H9 (cell line): Measurements from ENCODE around the gene PP2D1. TPM values are rescaled to one million over a fixed set of nuclear protein-coding genes. Genes with fewer than 3 reads are reported as not detected.

ENCODE experiments used
- DNase-seq: peaks from one replicate; pipeline ENCODE4 v3.0.0-alpha.2; 2017
- H2AFZ ChIP-seq: one replicate; pipeline ENCODE4 v1.6.1; 2013; ENCODE audit warnings: mild to moderate bottlenecking, low read length, control low read depth, moderate library complexity
- H2AK5ac ChIP-seq: 2 replicates; pipeline ENCODE4 v1.6.1; 2013; ENCODE audit warnings: low read length, control low read depth, mixed read lengths; ENCODE audit not compliant: insufficient read length
- H2BK120ac ChIP-seq: one replicate; pipeline ENCODE4 v1.6.1; 2013; ENCODE audit warnings: low read depth, mild to moderate bottlenecking, low read length, control low read depth, inconsistent platforms; ENCODE audit not compliant: poor library complexity, severe bottlenecking
- H2BK12ac ChIP-seq: 2 replicates; pipeline ENCODE4 v1.6.1; 2013; ENCODE audit warnings: low read length, control low read depth, mixed read lengths, low read depth; ENCODE audit not compliant: insufficient read length
- H2BK15ac ChIP-seq: 2 replicates; pipeline ENCODE4 v1.6.1; 2013; ENCODE audit warnings: low read depth, low read length, control low read depth
- H2BK20ac ChIP-seq: one replicate; pipeline ENCODE4 v1.6.1; 2013; ENCODE audit warnings: low read depth, mild to moderate bottlenecking, low read length, control low read depth, inconsistent platforms; ENCODE audit not compliant: poor library complexity, severe bottlenecking
- H2BK5ac ChIP-seq: 2 replicates; pipeline ENCODE4 v1.6.1; 2013; ENCODE audit warnings: low read length, control low read depth, mixed read lengths; ENCODE audit not compliant: insufficient read length
- H3K14ac ChIP-seq: 2 replicates; pipeline ENCODE4 v1.6.1; 2013; ENCODE audit warnings: low read length, control low read depth; ENCODE audit not compliant: insufficient read depth
- H3K18ac ChIP-seq: 2 replicates; pipeline ENCODE4 v1.6.1; 2013; ENCODE audit warnings: low read depth, mild to moderate bottlenecking, mixed read lengths, low read length, control low read depth; ENCODE audit not compliant: insufficient read length
- H3K23ac ChIP-seq: 2 replicates; pipeline ENCODE4 v1.6.1; 2013; ENCODE audit warnings: low read length, control low read depth, mixed read lengths, low read depth; ENCODE audit not compliant: insufficient read length
- H3K23me2 ChIP-seq: 2 replicates; pipeline ENCODE4 v1.6.1; 2013; ENCODE audit warnings: low read depth, mild to moderate bottlenecking, mixed read lengths, low read length, control low read depth; ENCODE audit not compliant: insufficient read length, poor library complexity, severe bottlenecking
- H3K27ac ChIP-seq: 2 replicates; pipeline ENCODE4 v1.5.1; 2013; ENCODE audit warnings: low read length, control low read depth, mixed read lengths, low read depth; ENCODE audit not compliant: insufficient read length
- H3K27me3 ChIP-seq: 2 replicates; pipeline ENCODE4 v1.6.1; 2013; ENCODE audit warnings: low read length, control low read depth, inconsistent platforms; ENCODE audit not compliant: insufficient read depth
- H3K4ac ChIP-seq: 2 replicates; pipeline ENCODE4 v1.6.1; 2013; ENCODE audit warnings: low read depth, mild to moderate bottlenecking, control low read depth, inconsistent platforms, low read length, moderate library complexity
- H3K4me1 ChIP-seq: 2 replicates; pipeline ENCODE4 v1.6.1; 2013; ENCODE audit warnings: low read length, control low read depth, inconsistent platforms; ENCODE audit not compliant: insufficient read depth
- H3K4me2 ChIP-seq: 2 replicates; pipeline ENCODE4 v1.6.1; 2013; ENCODE audit warnings: low read length, control low read depth, mixed read lengths; ENCODE audit not compliant: insufficient read length, insufficient read depth
- H3K56ac ChIP-seq: 2 replicates; pipeline ENCODE4 v1.6.1; 2013; ENCODE audit warnings: low read depth, mild to moderate bottlenecking, mixed read lengths, low read length, control low read depth; ENCODE audit not compliant: insufficient read length
- H3K79me1 ChIP-seq: 2 replicates; pipeline ENCODE4 v1.6.1; 2013; ENCODE audit warnings: low read depth, mild to moderate bottlenecking, moderate library complexity, low read length, control low read depth, inconsistent platforms; ENCODE audit not compliant: insufficient read depth, poor library complexity, severe bottlenecking
- H3K79me2 ChIP-seq: 2 replicates; pipeline ENCODE4 v1.6.1; 2013; ENCODE audit warnings: low read length, control low read depth, inconsistent platforms; ENCODE audit not compliant: insufficient read depth
- H3K9ac ChIP-seq: 2 replicates; pipeline ENCODE4 v1.6.1; 2013; ENCODE audit warnings: low read length, control low read depth, mixed read lengths; ENCODE audit not compliant: insufficient read length; ENCODE audit errors: extremely low read depth
- H3K9me3 ChIP-seq: one replicate; pipeline ENCODE4 v1.6.1; 2013; ENCODE audit warnings: low read depth, low read length, inconsistent platforms; ENCODE audit not compliant: control insufficient read depth
- H3T11ph ChIP-seq: one replicate; pipeline ENCODE4 v1.6.1; 2013; ENCODE audit warnings: mild to moderate bottlenecking, low read length, control low read depth, inconsistent platforms
- H4K20me1 ChIP-seq: one replicate; pipeline ENCODE4 v1.6.1; 2013; ENCODE audit not compliant: control insufficient read depth, insufficient read length, insufficient read depth
- H4K5ac ChIP-seq: 2 replicates; pipeline ENCODE4 v1.6.1; 2013; ENCODE audit warnings: low read depth, mild to moderate bottlenecking, mixed read lengths, low read length, control low read depth; ENCODE audit not compliant: insufficient read length
- H4K8ac ChIP-seq: replicated peaks from 2 replicates; pipeline ENCODE4 v1.6.1; 2013; ENCODE audit warnings: low read length, control low read depth, mixed read lengths, low read depth; ENCODE audit not compliant: insufficient read length
- H4K91ac ChIP-seq: 2 replicates; pipeline ENCODE4 v1.6.1; 2013; ENCODE audit warnings: low read depth, mild to moderate bottlenecking, moderate library complexity, mixed read lengths, low read length, control low read depth; ENCODE audit not compliant: insufficient read length
- H3K27ac Mint-ChIP-seq, 3 experiments: 2 replicates in 2 of 3; 3 replicates in 1 of 3; pipeline ENCODE4 v1.8.0; 2020 to 2021; ENCODE audit warnings: mixed read lengths in 3 of 3, mild to moderate bottlenecking in 1 of 3, moderate library complexity in 1 of 3
- H3K27me3 Mint-ChIP-seq: 2 replicates; pipeline ENCODE4 v1.8.0; 2021; ENCODE audit warnings: low read depth, mild to moderate bottlenecking, moderate library complexity, mixed read lengths
- H3K36me3 Mint-ChIP-seq, 3 experiments: 2 replicates in 2 of 3; 3 replicates in 1 of 3; pipeline ENCODE4 v1.8.0; 2020 to 2021; ENCODE audit warnings: low read depth in 3 of 3, mixed read lengths in 3 of 3; ENCODE audit not compliant: insufficient read depth in 1 of 3
- H3K4me1 Mint-ChIP-seq, 2 experiments: 2 replicates each; pipeline ENCODE4 v1.8.0; 2020; ENCODE audit warnings: mixed read lengths in 2 of 2
- H3K4me3 Mint-ChIP-seq, 2 experiments: 2 replicates in 1 of 2; 3 replicates in 1 of 2; pipeline ENCODE4 v1.8.0; 2020 to 2021; ENCODE audit warnings: mild to moderate bottlenecking in 2 of 2, mixed read lengths in 2 of 2, moderate library complexity in 1 of 2
- H3K9me3 Mint-ChIP-seq, 2 experiments: 2 replicates in 1 of 2; 3 replicates in 1 of 2; pipeline ENCODE4 v1.8.0; 2020; ENCODE audit warnings: mild to moderate bottlenecking in 2 of 2, mixed read lengths in 2 of 2, moderate library complexity in 1 of 2
- CTCF ChIP-seq: fragments of 200-600 bp; sonication (generic); conservative IDR thresholded peaks from 3 replicates; pipeline ENCODE4 v1.8.0; 2021; ENCODE audit warnings: antibody characterized with exemption, mild to moderate bottlenecking
- WGBS: extraction: QIAGEN DNeasy Blood & Tissue Kit; methylation state at CpG from one replicate; pipeline ENCODE4 v1.1.7; 2013; ENCODE audit warnings: missing lambda C conversion rate, low lambda C conversion rate, mixed read lengths; ENCODE audit not compliant: insufficient read length; ENCODE audit errors: extremely low coverage; 5-methylcytosine and 5-hydroxymethylcytosine counted together
- total RNA-seq: library from RNA; stranded (reverse); gene quantifications from 2 replicates; pipeline ENCODE4 v1.2.1, GENCODE V29; 2021

PP2D1 gene
- total RNA-seq, 1 experiment from 2014 or later = not detected

- H3K4me1 ChIP-seq = no peaks in the 10 kb centered on the region
- no peaks in the 10 kb centered on the region for H3K79me1 ChIP-seq
- Mint-ChIP-seq H3K27ac (no peak overlapping the region; a peak in 1 of 7 replicates), H3K4me1 (peaks cover 0 to 2% of the 10 kb centered on the region in 2 experiments; a peak in 1 of 4 replicates), H3K4me3 (no peak overlapping the region), H3K36me3 (no peaks in the 10 kb centered on the region), H3K9me3 (no peaks in the 10 kb centered on the region; a peak in 1 of 5 replicates), H3K27me3 (no peaks in the 10 kb centered on the region; the same call in 1 of the 2 replicates)
- H3K14ac ChIP-seq = no peak overlapping the region
- TF ChIP-seq CTCF = no peak
- no peak overlapping the region for H2AK5ac ChIP-seq
- no peak overlapping the region for H3K9ac ChIP-seq
- H3K27me3 ChIP-seq = no peaks in the 10 kb centered on the region
- H2BK15ac ChIP-seq = no peak overlapping the region
- no peak overlapping the region for H2BK12ac ChIP-seq
- H2BK120ac ChIP-seq = no peak overlapping the region
- H3K56ac ChIP-seq = no peak overlapping the region
- H3K27ac ChIP-seq = no peak overlapping the region
- H2BK20ac ChIP-seq = no peak overlapping the region
- no peak overlapping the region for H3T11ph ChIP-seq
- H4K8ac ChIP-seq = no peak overlapping the region
- no peaks in the 10 kb centered on the region for H3K79me2 ChIP-seq
- H3K23ac ChIP-seq = no peak overlapping the region
- no peaks in the 10 kb centered on the region for H3K23me2 ChIP-seq
- DNase-seq = no peak
- H3K18ac ChIP-seq = no peak overlapping the region
- no peak overlapping the region for H2BK5ac ChIP-seq
- H4K91ac ChIP-seq = no peak overlapping the region
- H4K5ac ChIP-seq = no peak overlapping the region
- H2AFZ ChIP-seq = no peak overlapping the region
- WGBS = no CpG with 5 or more reads among the region's 4 CpGs
- no peak overlapping the region for H3K4ac ChIP-seq
- no peak overlapping the region for H3K4me2 ChIP-seq
- H4K20me1 ChIP-seq = no peaks in the 10 kb centered on the region
- no peaks in the 10 kb centered on the region for H3K9me3 ChIP-seq
These were observed 14.6 kb downstream of the PP2D1 start for GRCh38 chr3:19997502-19997901.
